Activated CD4-positive, alpha-beta memory T cell treated with anti-CD3 and anti-CD28 coated beads, Interleukin-2, amount 10 ng/mL, durations not matched to agents 7 days and 5 days (primary cell): ENCODE results near the gene PRELID3B. TPM values are rescaled to one million over a fixed set of nuclear protein-coding genes. Genes with fewer than 3 reads are reported as not detected.
"Not testable (repeated sequence)": the region's sequence is repeated elsewhere in the genome, so short reads cannot be mapped to it uniquely, and the experiment has no call there.

Experiments
- CTCF ChIA-PET: fragments of 350-600 bp; sonication (Branson Sonifier 250); formaldehyde crosslinking; loops from one replicate; lab custom pipeline; 2021; ENCODE audit warnings: antibody characterized with exemption, inconsistent platforms; lab: Charles Lee
- POLR2A ChIA-PET: fragments of 350-600 bp; sonication (Branson Sonifier 250); formaldehyde crosslinking; loops from one replicate; lab custom pipeline; 2021; ENCODE audit warnings: antibody characterized with exemption; lab: Charles Lee
- DNase-seq: peaks from one replicate; pipeline ENCODE4 v3.0.0-alpha.2; 2020
- H3K27ac Mint-ChIP-seq: one replicate; pipeline ENCODE4 v1.8.0; 2021; ENCODE audit warnings: mild to moderate bottlenecking, mixed read lengths
- H3K27me3 Mint-ChIP-seq: one replicate; pipeline ENCODE4 v1.8.0; 2021; ENCODE audit warnings: mixed read lengths
- H3K36me3 Mint-ChIP-seq: one replicate; pipeline ENCODE4 v1.8.0; 2021; ENCODE audit warnings: low read depth, mixed read lengths
- H3K4me1 Mint-ChIP-seq: one replicate; pipeline ENCODE4 v1.8.0; 2021; ENCODE audit warnings: mixed read lengths
- H3K4me3 Mint-ChIP-seq: one replicate; pipeline ENCODE4 v1.8.0; 2021; ENCODE audit warnings: mild to moderate bottlenecking, mixed read lengths
- H3K9me3 Mint-ChIP-seq: one replicate; pipeline ENCODE4 v1.8.0; 2021; ENCODE audit warnings: mixed read lengths
- total RNA-seq, 2 experiments: library from RNA; stranded (reverse); gene quantifications; one replicate each; pipeline ENCODE4 v1.2.3, GENCODE V29; 2021

The PRELID3B gene
- total RNA-seq, 2 experiments from 2014 or later, result 88.6 to 88.7 TPM

GRCh38 chr20:59011874-59012157 lies 30.8 kb downstream of the PRELID3B start:
- H3K27ac Mint-ChIP-seq, result not testable (repeated sequence)

GRCh38 chr20:59010995-59011873 lies 31.4 kb downstream of the PRELID3B start:
- H3K27ac Mint-ChIP-seq, result no peak overlapping the region
- H3K4me1 Mint-ChIP-seq, result peaks cover 50% of the 10 kb centered on the region
- peak; percentile 44 for DNase-seq
- POLR2A ChIA-PET, result interaction anchor here (1.0 to 2.6 kb wide), 2 partner anchors 21 to 29 kb away, joined by 3 to 18 read pairs; partner anchors contain the start of gene ATP5F1E
- CTCF ChIA-PET, result no interaction called here
- no peaks in the 10 kb centered on the region for H3K9me3 Mint-ChIP-seq
- H3K27me3 Mint-ChIP-seq, result no peaks in the 10 kb centered on the region
- no peak overlapping the region for H3K4me3 Mint-ChIP-seq
- no peaks in the 10 kb centered on the region for H3K36me3 Mint-ChIP-seq

More at GRCh38 chr20:59011874-59012157, 30.8 kb downstream of the PRELID3B start:
- H3K4me1 Mint-ChIP-seq, result peaks cover 55% of the 10 kb centered on the region
- DNase-seq, H3K36me3 Mint-ChIP-seq, H3K27me3 Mint-ChIP-seq, CTCF ChIA-PET, H3K4me3 Mint-ChIP-seq, H3K9me3 Mint-ChIP-seq: not testable (repeated sequence)
- POLR2A ChIA-PET, result interaction anchor here (2.6 kb wide), 1 partner anchor 20 kb away, joined by 18 read pairs; the partner anchor contains the start of gene ATP5F1E

GRCh38 chr20:59010321-59010994 lies 32.1 kb downstream of the PRELID3B start:
- H3K9me3 Mint-ChIP-seq, result no peaks in the 10 kb centered on the region
- H3K4me3 Mint-ChIP-seq, result no peak overlapping the region
- CTCF ChIA-PET, result no interaction called here
- POLR2A ChIA-PET, result interaction anchor here (1.0 to 2.6 kb wide), 2 partner anchors 22 to 28 kb away, joined by 3 to 18 read pairs; partner anchors contain the start of gene ATP5F1E
- H3K4me1 Mint-ChIP-seq, result peaks cover 55% of the 10 kb centered on the region
- H3K27me3 Mint-ChIP-seq, result no peaks in the 10 kb centered on the region
- DNase-seq, result no peak
- no peak overlapping the region for H3K27ac Mint-ChIP-seq
- H3K36me3 Mint-ChIP-seq, result no peaks in the 10 kb centered on the region

- peaks cover 59% of the 10 kb centered on the region for H3K4me1 Mint-ChIP-seq
- no peaks in the 10 kb centered on the region for H3K9me3 Mint-ChIP-seq
- H3K27me3 Mint-ChIP-seq, result no peaks in the 10 kb centered on the region
- peak overlapping the region; percentile 70 for H3K4me3 Mint-ChIP-seq
- H3K36me3 Mint-ChIP-seq, result peaks cover 5% of the 10 kb centered on the region
- ChIA-PET POLR2A (interaction anchor here (0.6 to 2.0 kb wide), 5 partner anchors 9 to 120 kb away, joined by 3 to 17 read pairs (median 4); partner anchors contain the start of gene ATP5F1E), CTCF (interaction anchor here (0.9 to 1.5 kb wide), 2 partner anchors 35 to 41 kb away, joined by 3 read pairs; no protein-coding TSS in a partner anchor)
- no peak for DNase-seq
- no peak overlapping the region for H3K27ac Mint-ChIP-seq
Observed at GRCh38 chr20:59008715-59009336, 33.8 kb downstream of the PRELID3B start.

DNA sequence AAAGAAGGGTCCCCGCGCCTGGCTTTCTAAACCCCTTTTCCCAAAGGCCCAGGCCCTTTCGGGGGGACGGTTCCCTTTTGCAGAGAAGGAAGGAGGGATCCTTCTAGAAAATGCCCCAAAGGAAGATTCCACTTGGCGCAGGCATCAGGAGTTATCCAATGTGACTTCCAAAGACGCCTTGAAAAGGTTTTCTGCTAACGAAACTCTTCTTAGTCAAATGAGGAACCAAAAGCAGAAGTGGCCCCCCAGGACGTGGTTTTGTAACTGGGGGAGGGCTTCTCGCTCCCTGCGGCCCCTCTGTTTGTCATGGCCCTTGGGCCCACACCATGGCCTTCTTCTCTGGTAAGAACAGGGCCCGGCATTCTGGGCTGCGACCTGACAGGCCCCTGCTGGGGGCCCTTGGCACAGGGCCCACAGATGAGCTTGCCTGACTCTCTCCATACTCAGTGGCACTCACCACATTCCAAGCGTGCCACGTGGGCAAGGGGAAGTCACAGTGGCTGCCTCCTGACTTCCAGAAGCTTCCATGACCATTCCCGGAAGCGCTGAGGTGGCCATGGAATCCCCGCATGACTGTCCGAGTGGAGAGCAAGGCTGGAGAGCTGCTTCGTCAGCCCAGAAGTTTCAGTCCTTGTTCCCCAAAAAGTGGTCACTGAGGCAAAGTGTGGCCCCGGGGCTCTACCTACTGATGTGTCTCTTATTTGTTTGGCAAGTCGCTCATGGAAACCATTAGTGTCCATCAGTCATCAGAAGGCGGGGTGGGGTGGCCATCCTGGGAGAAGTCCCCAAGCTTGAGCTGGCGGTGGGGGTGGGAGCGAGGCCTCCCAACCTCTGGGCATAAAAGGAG lies 34.7 kb downstream of the PRELID3B start:
- no peaks in the 10 kb centered on the region for H3K27me3 Mint-ChIP-seq
- H3K27ac Mint-ChIP-seq, result peak overlapping the region; percentile 47
- ChIA-PET CTCF (interaction anchor here (1.5 kb wide), 1 partner anchor 36 kb away, joined by 3 read pairs; no protein-coding TSS in a partner anchor), POLR2A (interaction anchor here (0.6 to 2.0 kb wide), 4 partner anchors 24 to 119 kb away, joined by 3 to 17 read pairs (median 4); partner anchors contain the start of gene ATP5F1E)
- peak overlapping the region; percentile 70 for H3K4me3 Mint-ChIP-seq
- H3K9me3 Mint-ChIP-seq, result no peaks in the 10 kb centered on the region
- peaks cover 60% of the 10 kb centered on the region for H3K4me1 Mint-ChIP-seq
- H3K36me3 Mint-ChIP-seq, result peaks cover 7% of the 10 kb centered on the region
- DNase-seq, result no peak

GRCh38 chr20:59006864-59007664 lies 35.5 kb downstream of the PRELID3B start, which contains the start of gene CTSZ:
CTSZ (minus strand) TSS chr20:59007254; CDS start chr20:59007128, 126 bp downstream.
- Mint-ChIP-seq H3K4me3 (peak within 1 kb of the TSS; percentile 78), H3K4me1 (peaks cover 59% of the 10 kb centered on the region), H3K27ac (peak within 1 kb of the TSS; percentile 59), H3K9me3 (no peaks in the 10 kb centered on the region), H3K36me3 (peaks cover 14% of the 10 kb centered on the region), H3K27me3 (no peaks in the 10 kb centered on the region)
- DNase-seq, result peak; percentile 61
- ChIA-PET POLR2A (interaction anchor here (2.0 kb wide), 1 partner anchor 25 kb away, joined by 17 read pairs; the partner anchor contains the start of gene ATP5F1E), CTCF (no interaction called here)

DNA sequence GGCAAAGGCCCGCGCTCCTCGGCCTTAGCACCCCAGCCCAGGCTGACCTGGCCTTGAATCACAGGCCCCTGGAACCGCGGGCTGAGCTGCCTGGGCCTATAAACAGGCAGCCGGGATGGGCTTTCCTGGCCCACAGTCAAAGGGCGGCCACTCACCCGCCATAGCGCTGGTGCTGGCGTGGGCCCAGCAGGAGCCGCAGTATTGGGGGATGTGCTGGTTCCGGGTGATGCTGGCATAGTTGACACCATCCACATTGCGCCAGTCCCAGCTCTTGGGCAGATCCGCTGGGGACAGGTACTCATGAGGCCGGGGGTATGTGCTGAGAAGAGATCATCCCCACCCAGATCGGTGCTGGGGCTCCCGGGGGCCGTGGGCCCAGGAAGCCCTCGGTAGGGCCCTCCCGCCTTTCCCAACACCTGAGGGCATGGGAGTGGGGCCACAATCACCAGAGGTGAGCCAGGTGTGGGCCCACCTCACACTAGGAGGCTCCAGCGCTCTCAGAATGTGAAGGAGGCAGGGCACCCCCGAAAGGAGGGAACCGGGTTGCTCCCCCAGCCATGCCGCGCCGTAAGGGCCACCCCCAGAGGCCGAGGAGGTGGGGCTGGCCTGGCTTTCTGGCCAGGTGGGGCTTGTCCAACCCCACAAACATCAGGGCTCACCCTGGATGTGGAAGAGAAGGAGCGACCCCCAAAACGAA lies 36.3 kb downstream of the PRELID3B start:
- H3K4me1 Mint-ChIP-seq, result peaks cover 52% of the 10 kb centered on the region
- peak overlapping the region; percentile 59 for H3K27ac Mint-ChIP-seq
- H3K4me3 Mint-ChIP-seq, result peak overlapping the region; percentile 78
- H3K36me3 Mint-ChIP-seq, result peaks cover 19% of the 10 kb centered on the region
- ChIA-PET CTCF (no interaction called here), POLR2A (interaction anchor here (0.6 to 2.1 kb wide), 4 partner anchors 10 to 355 kb away, joined by 3 to 23 read pairs (median 5); partner anchors contain the start of genes ATP5F1E and STX16)
- DNase-seq, result no peak
- H3K9me3 Mint-ChIP-seq, result no peaks in the 10 kb centered on the region
- H3K27me3 Mint-ChIP-seq, result no peaks in the 10 kb centered on the region

- H3K36me3 Mint-ChIP-seq, result peaks cover 20% of the 10 kb centered on the region
- ChIA-PET CTCF (no interaction called here), POLR2A (interaction anchor here (0.6 to 2.1 kb wide), 5 partner anchors 11 to 354 kb away, joined by 3 to 23 read pairs (median 6); partner anchors contain the start of genes ATP5F1E and STX16)
- H3K4me3 Mint-ChIP-seq, result peak overlapping the region; percentile 78
- H3K9me3 Mint-ChIP-seq, result no peaks in the 10 kb centered on the region
- no peaks in the 10 kb centered on the region for H3K27me3 Mint-ChIP-seq
- peaks cover 46% of the 10 kb centered on the region for H3K4me1 Mint-ChIP-seq
- DNase-seq, result no peak
- H3K27ac Mint-ChIP-seq, result peak overlapping the region; percentile 88
Observed at GRCh38 chr20:59005523-59006166, 36.9 kb downstream of the PRELID3B start.

DNA sequence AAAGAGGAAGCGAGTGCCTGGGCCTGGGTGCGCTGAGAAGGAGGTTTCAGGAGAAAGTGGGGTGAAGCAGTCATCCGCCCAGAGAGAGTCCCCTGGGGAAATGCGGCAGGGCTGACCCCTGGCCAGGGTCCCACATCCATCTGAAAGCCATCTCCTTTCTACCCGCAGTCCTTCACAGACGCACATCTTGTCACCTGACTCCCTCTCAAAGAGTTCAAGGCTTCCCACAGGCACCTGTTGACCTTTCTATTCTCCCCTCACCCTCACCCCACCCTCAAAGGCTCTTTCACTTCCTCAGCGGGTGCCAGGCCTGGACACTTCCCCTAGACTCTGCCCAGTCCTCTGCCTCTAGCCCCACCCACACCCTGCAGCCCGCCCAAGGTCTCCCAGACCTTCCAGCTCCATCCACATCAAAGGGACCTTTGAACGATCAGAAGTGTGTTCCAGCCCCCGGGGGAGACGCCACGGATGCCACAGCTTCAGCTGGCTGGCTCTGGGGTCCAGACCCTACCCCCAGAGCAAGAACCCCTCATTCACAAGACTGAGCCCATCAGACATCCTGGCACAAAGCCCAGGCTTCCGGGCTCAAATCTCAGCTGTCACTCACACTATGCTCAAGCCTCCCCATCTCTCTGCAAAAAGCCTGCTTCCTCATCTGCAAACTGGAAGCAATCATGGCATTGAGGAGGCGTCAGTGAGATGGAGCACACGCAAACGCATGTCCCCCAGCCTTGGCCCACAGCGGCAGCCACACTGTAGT lies 37.6 kb downstream of the PRELID3B start:
- Mint-ChIP-seq H3K4me1 (peaks cover 43% of the 10 kb centered on the region), H3K9me3 (no peaks in the 10 kb centered on the region), H3K36me3 (peaks cover 23% of the 10 kb centered on the region), H3K27ac (peak overlapping the region; percentile 88), H3K27me3 (no peaks in the 10 kb centered on the region), H3K4me3 (peak overlapping the region; percentile 78)
- CTCF ChIA-PET, result no interaction called here
- peak; percentile 51 for DNase-seq
- POLR2A ChIA-PET, result interaction anchor here (1.1 to 2.1 kb wide), 4 partner anchors 10 to 354 kb away, joined by 4 to 23 read pairs (median 6); partner anchors contain the start of genes ATP5F1E and STX16

DNA sequence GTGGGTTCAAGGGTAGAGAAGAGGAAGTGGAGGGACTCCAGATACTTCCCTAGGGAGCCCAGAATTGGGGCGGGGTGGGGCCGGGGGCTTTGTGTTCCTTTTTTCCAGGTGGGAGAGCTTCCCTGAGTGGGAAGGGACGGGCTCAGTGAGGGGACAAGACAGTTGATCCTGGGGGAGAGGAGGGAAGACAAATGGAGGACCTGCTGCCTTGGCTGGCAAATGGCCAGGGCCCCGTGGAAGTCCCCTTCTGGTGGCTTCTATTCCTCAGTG lies 38.2 kb downstream of the PRELID3B start:
- Mint-ChIP-seq H3K4me1 (peaks cover 41% of the 10 kb centered on the region), H3K27me3 (no peaks in the 10 kb centered on the region), H3K27ac (peak overlapping the region; percentile 88), H3K36me3 (peaks cover 24% of the 10 kb centered on the region), H3K4me3 (peak overlapping the region; percentile 78), H3K9me3 (no peaks in the 10 kb centered on the region)
- POLR2A ChIA-PET, result interaction anchor here (0.8 to 2.1 kb wide), 3 partner anchors 10 to 28 kb away, joined by 3 to 23 read pairs (median 7); partner anchors contain the start of gene ATP5F1E
- DNase-seq, result peak; percentile 35
- CTCF ChIA-PET, result no interaction called here
